Left ventricle myocardium superior (tissue), 1 donor: ENCODE results near the gene MED15. TPM values are rescaled to one million over a fixed set of nuclear protein-coding genes. Genes with fewer than 3 reads are reported as not detected.
"Not testable (repeated sequence)": the region's sequence is repeated elsewhere in the genome, so short reads cannot be mapped to it uniquely, and the experiment has no call there.

Experiments
- ATAC-seq: fragments of 200-7000 bp; cut with Tn5 transposase; one replicate; pipeline ENCODE4 v1.9.1; 2020; ENCODE audit warnings: mild to moderate bottlenecking, moderate library complexity
- DNase-seq: peaks from one replicate; pipeline ENCODE4 v3.0.0-alpha.2; 2020
- intact Hi-C: fragments of 100-400 bp; cut with micrococcal nuclease; formaldehyde crosslinking; loops from one replicate; pipeline ENCODE4 v1.11.0; 2022
- total RNA-seq: library from RNA; stranded (reverse); fragmentation: NEBNext Ultra II Directional; extraction: Animal tissue kit (Norgen Biotek cat#: 25700); gene quantifications from one replicate; pipeline ENCODE4 v1.2.1, GENCODE V29; 2021
- donor health status: DM: no; HTN: yes; CAD: no; lungs with severe emphysema.

MED15 gene
- total RNA-seq, 1 donor from 2014 or later, result 51.0 TPM

DNA sequence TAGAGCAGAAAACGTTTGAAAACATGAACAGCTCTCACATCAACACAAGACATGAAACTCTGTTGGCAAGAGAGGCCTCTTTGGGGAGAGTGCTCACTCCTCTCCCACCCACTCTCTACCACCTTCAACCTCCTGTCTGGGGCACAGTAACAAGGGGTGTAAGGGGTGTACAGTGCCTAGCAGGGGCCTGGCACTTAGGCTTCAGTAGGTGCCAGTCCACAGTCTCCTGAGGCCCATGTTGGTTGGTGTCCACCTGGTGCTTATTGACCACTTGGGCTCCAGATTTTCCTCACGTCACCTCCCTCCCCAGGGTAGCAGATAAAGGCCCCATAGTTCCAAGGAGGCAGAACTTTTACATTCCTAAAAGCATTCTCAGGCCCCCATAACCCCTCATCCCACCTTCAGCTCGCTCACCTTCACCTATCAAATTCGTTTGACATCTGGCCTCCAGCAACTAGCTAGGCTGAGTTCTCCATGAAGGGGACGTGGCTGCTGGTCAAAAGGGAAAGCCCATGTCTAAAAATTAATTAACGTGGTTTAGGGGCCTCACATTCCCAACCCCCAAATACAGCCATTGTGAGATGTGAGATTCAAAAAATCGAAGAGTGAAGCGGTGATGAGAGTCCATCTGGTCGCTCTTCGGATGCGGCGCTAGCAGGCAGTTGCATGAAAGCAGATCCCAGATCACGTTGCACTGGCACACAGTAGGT, 712 bp upstream of the MED15 start:
- intact Hi-C loops, result loop anchor here (10.0 kb wide), 1 partner anchor 48 kb away; no protein-coding TSS in a partner anchor
- DNase-seq (no peak), ATAC-seq (no peak)

DNA sequence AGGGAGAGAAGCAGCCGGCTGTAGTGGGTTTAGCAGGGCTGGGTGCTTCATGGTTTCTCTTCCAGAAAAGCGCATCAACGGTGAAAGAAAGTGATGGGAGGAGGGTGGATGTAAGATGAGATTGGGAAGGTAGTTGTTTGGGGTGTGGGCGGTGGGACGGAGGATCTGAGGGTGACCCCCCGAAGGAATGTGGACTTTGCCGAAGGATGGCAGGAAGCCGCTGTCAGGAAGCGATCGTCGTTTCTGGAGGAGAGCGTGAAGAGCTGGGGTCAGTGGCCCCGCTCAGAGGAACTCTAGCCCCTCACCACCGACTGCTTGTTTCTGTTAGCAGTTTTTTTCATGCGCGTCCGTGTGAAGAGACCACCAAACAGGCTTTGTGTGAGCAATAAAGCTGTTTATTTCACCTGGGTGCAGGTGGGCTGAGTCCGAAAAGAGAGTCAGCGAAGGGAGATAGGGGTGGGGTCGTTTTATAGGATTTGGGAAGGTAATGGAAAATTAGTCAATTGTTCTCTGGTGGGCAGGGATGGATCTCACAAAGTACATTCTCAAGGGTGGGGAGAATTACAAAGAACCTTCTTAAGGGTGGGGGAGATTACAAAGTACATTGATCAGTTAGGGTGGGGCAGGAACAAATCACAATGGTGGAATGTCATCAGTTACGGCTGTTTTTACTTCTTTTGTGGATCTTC, 801 bp downstream of the MED15 start:
- ATAC-seq, result peak; percentile 4
- DNase-seq, result not testable (repeated sequence)
- intact Hi-C loops, result loop anchor here (10.0 kb wide), 1 partner anchor 47 kb away; no protein-coding TSS in a partner anchor

DNA sequence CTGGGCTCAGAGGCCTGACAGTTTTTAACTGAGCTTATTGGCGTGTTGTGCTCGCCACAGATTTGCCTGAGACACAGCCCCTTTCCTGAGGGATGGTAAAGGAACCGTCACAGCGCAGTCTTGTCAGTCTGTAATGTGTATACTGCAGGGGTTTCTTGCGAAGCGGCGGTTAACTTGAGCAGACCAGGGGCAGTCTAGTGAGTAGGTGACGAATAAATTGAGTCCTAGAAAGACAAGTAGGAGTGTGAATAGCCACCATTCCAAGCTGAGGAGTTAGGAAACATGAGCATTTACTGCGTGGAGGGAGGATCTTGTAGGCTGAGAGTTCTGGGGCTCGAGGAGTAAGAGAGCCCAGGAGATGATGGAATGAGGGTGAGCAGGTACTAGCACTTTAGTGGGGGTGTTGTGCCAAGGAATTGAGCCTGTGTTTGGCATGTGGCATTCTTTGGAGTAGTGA, 1.4 kb downstream of the MED15 start:
- DNase-seq (no peak), ATAC-seq (peak; percentile 2)
- intact Hi-C loops, result loop anchor here (10.0 kb wide), 1 partner anchor 46 kb away; no protein-coding TSS in a partner anchor

DNA sequence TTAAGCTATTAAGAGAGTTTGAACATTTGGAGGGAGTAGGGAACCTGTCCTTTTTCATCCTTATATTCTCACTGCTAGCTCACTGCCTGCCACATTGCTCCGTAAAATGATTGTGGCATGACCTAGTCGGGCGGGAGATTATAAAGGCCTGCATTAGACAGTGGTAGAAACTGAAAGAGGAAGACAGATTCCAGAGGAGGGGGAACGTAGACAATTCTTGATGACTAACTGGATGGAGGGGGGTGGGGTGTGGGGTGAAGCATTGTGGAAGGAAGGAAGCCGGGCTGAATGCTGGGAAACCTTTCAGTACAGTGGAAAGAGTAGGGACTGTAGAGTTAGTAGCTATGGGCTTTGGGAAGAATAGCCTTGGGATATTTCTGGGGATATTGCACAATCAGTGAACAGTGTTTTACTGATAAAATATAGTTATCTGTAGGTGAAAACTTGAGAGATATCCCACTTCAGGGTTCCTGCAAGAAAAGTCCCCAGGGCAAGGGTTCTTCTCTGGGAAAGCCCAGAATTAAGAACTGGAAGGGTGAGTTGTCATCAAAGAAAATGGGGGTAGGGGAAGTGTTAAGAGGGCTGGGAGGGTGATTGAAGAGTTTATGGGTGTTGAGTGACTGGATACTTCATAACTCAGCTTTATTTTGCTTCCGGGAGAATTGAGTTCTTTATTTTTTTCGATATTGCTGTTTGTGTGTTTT, 2.1 kb downstream of the MED15 start:
- no peak for DNase-seq
- intact Hi-C loops, result loop anchor here (10.0 kb wide), 1 partner anchor 45 kb away; no protein-coding TSS in a partner anchor
- ATAC-seq, result peak; percentile 65

DNA sequence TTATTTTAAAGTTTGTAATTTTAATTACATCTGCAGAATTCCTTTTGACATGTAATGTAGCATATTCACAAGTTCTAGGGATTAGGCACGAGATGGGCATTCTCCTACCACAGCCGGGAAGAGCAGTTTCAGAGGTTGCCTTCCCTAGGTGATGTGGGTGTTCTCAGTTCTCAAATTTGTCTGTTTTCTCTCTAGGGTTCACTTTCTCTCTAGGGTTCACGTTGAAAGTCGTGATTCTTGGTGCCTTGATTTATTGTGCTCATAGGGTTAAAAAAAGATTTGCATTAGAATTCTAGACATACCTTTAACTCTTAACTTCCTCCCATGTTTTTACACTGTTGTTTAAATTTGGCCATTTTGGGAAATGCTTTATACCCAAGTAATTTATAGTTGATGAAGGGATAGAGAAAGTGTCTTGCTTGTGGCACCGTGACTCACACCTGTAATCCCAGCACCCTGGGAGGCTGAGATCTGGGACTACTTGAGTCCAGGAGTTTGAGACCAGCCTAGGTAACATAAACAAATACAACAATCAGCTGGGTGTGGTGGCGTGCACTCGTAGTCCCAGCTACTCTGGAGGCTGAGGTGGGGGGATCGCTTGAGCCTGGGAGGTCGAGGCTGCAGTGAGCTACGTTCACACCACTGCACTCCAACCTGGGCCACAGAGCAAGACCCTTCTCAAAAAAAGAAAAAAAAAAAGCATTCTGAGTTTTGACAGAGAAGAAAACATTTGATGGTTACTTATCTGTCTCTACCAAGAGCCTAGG, 3.6 kb downstream of the MED15 start:
- ATAC-seq (no peak), DNase-seq (no peak)
- intact Hi-C loops, result no loop called here

DNA sequence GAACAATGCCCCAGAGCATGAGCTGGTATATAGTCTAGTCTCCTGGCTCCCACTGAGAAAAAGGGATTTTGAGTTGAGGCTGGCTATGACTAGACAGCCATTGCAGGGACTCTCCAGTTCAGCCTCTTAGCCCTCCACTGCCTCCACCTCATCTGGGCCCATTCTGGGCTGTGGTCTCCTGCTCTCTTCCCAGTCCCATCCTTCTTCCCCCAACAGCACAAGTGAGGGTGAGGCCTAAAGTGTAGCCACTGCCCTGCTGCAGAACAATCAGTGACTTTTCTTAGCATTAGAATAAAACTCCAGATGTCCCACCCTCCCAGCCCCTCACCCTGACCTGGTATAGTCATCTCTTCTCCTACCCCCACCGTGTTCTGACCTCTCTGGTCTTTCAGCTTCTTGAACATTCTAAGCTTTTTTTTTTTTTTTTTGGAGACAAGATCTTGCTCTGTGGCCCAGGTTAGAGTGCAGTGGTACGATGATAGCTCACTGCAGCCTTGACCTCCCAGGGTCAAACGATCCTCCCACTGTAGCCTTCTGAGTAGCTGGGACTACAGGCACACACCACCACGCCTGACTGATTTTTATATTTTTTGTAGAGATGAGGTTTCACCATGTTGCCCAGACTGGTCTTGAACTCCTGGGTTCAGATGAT, 4.3 kb downstream of the MED15 start:
- intact Hi-C loops, result no loop called here
- no peak for ATAC-seq
- DNase-seq, result no peak

DNA sequence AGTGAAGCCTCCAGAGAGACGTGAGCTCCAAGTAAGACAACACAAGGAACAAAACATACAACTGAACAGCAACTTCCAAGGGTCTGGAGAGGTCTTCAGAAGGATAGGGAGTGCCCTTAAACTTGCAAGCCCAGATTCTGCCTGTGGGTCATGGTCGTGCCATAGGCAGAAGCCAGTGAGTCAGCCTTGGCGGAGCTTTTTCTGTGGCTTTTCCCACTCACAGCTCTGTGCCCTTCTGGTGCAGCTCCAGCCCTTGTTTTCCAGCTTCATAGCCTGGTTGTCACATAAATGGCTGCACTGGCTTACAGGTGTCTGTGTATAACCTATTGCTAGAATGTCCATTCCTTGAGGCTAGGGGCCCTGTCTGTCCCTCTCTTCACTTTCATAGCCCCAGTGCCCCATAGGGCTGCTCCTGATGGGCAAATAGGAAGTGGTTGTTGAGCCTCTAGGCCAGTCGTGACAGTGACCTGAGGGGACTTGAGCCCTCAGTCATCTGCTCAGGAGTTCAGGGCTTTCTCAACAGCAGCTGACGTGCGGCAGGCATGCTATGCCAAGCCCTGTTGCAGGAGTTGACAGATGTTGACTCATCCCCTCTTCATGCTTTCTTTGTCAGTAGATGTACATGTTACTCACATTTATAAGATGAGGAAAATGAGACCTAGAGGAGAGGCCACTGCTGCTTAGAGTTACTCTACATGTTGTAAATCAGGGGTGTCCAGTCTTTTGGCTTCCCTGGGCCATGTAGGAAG, 7.4 kb downstream of the MED15 start:
- ATAC-seq (no peak), DNase-seq (no peak)
- intact Hi-C loops, result no loop called here

DNA sequence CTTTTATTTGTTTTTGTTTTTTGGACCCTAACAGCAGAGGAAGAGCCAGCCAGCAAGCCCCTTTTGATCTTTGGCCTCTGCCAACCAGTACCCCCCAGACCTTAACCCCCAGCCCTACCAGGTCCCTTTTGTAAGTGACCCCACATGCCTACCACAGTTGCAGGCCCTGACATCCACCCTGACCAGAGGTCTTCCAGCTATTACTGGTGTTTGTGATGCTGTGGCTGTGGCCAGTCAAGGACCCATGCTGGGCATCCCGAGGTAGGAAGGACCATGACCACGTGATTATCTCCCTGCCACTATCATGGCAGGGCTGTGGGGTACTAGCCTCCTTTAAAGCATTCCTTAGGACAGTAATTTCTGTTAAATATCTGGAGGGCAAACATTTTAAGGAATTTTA, 9.0 kb downstream of the MED15 start:
- ATAC-seq (no peak), DNase-seq (no peak)
- intact Hi-C loops, result no loop called here

DNA sequence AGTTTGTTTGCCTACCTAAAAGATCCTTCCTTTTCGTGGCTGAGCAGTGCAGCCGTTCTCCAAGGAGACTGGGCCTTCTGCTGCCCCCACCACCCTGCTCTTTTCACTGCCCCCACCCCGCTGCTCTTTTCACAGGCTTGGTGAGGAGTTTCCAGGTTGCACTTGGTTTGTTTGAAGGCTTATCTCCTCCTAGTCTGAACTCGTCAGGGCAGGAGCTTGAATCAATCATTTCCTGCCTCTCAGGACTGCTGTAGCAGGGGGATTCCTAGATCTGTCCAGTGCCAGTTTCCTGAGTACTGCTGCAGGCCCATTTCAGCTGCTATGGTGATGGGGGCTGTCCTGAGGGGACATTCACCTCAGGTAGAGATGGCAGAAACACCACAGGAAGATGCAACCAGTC, 10.0 kb downstream of the MED15 start:
- DNase-seq, result no peak
- no peak for ATAC-seq
- intact Hi-C loops, result no loop called here

DNA sequence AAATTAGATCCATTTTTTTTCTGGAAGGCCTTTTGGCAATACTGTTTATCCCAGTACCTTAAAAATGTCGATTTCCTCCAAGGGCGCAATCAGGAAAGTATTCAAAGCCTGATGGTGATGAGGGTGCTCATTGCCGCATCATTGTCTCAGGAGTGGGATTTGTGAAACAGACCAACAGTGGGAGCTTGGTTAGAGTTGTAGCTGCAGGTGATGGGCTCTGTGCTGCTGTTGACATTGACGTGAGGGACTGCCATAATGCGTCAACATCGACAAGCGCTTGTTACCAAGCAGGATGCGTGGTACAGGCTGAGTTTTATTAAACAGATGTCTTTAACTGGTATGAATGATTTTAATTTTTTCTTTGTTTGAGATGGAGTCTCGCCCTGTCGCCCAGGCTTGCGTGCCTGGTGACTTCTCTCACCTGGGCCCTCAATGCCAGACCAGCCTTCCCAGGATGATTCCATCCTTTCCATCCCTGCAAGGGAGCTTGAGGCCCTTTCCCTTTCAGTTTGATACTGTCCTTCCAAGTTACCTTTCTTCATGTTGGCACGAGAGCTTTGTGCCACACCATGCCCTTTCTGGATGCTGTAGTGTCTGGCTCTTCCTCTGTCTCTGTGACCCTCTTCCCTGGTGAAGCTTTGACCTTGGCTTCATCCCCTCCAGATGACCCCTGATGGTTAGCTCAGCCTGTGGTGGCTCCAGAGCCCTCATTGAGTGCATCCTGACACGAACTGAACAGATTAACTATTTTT, 10.6 kb downstream of the MED15 start:
- intact Hi-C loops, result no loop called here
- DNase-seq (no peak), ATAC-seq (no peak)

DNA sequence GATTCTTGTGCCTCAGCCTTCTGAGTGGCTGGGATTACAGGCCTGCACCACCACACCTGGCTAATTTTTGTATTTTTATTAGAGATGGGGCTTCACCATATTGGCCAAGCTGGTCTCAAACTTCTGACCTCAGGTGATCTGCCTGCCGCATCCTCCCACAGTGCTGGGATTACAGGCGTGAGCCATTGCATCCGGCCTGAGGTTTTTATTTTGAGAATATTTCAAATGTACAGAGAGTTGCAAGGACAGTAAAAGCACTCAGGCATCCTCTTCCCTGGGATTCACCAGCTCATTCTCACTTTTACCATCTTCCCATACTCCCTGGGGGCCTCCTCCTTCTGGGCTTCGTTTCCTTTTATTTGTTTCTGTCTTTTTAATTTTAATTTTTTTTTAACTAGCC, 12.1 kb downstream of the MED15 start:
- intact Hi-C loops, result no loop called here
- ATAC-seq (no peak), DNase-seq (no peak)

DNA sequence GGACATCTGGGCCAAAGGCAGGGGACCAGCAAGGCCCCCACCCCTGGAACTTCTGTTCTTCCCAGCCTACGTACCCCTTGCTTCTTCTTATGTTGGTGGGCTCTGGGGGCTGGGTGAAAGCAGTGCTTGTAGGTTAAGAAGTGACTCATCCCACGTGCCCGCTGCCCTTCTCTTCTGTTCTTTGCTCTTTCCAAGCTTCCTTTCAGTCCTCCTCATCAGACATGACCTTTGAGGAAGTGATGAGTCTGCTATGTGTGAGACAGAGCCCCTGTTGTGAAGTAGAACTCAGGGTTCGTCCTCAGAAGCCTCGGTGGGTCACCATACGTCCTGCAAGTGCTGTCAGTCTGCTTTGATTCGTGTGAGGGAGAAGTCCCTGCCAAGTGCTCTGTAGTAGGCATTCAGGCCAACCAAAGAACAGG, 12.7 kb downstream of the MED15 start:
- DNase-seq (no peak), ATAC-seq (no peak)
- intact Hi-C loops, result no loop called here

DNA sequence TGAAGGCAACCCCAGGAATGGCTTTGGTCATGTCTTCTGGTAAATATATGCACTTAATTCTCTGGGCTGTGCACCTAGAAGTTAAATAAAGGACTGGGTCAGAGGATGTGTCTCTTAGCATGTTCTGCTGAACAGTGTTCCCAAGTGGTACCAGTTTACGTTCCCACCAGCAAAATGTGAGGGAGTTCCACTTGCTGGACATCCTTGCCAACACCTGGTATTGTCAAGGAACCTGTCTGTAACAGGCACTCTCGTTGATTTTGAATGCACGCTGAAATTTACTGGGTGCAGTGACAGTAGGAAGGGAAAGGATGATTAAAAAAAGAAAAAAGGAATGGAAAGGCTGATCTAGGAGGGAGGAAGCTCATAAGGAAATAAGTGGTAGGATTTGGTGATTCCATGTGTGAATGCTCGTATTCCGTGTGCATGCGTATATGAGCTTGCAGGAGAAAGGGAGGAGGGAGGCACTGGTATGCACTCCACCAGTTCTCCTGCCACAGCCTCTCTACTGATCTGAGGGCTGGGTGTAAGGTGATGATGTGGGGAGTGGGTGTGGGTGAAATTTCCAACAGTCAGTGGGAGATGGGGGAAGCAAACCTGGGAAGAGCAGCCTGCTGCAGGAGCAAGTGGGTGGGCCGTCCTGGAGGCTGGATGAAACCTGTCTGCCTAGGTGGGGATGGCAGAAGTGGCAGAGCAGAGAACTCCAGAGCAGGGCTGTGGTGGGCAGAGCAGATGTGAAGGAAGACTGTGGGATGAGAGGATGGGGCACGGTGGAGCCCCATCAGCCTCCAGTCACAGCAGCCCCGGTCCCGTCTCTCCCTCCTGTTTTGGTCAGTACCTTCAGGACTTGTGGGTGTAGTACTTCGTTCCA, 15.0 kb downstream of the MED15 start:
- intact Hi-C loops, result no loop called here
- DNase-seq (no peak), ATAC-seq (no peak)

DNA sequence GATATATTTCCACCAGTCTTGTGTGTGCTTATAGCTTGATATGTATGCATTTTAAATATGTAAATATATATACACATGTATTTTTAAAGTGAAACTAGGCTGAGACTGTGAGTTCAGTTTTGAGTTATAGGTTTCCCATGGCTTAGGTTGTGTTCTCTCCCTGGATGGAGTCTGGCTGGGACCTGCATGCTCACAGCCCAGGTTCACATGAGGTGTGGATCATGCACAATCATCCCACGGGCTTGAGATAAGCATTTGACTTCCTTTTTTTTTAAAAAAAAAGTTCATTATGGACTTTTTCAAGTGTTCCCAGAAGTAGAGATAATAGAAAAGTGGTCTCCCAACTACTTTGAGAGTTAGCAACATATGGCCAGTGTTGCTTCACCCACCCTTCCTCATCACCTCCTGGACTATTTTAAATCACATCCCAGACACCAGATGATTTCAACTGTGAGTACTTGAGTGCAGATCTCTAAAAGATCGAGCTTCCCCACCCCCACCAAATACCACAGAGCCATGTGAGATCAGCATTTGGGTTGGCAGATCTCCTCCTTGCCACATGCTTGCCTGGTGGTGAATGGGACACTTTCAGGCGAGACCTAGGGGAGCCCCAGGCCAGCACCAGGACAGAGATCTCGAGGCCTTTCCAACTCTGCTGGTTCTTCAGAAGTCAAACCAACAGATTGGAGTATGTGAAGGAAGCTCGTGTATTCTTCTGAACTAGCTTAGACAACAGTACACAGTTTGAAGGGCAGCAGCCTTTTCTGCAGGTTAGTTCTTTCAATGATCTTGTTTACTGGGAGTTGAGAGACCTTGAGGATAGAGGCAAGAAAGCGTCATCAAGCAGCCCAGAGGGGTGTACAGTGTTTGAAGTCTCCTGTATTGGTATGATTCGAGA, 15.9 kb downstream of the MED15 start:
- intact Hi-C loops, result no loop called here
- ATAC-seq (peak; percentile 58), DNase-seq (no peak)

DNA sequence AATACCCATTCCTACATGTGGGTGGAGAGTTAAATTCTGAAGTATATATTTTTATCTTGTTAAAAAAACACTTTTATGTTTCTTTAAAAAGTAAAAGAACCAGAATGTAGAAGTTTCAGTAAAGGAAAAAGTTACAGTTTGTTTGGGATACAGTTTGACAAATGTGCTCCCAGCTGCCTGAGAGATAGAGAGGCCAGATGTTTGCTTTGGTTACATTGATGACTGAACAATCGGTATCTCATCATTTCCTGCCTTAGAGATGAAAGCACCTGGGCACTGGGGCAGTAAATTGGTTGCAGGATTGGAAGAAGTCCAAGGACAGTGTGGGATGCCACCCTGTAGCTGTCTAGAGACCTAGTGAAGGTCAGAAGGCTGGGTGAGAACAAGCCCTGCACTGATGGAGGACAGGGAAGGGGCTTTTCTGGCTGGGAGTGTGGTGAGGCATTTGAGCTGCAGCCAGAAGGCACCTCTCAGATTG, 16.6 kb downstream of the MED15 start:
- DNase-seq (no peak), ATAC-seq (peak; percentile 25)
- intact Hi-C loops, result no loop called here
